Endothelial cell of umbilical vein (primary cell): Measurements from ENCODE around the gene SVEP1.

Source experiments
- EZH2 ChIP-seq: IDR thresholded peaks from 2 replicates; pipeline ENCODE4 v1.6.1; 2012; ENCODE audit warnings: borderline replicate concordance, low read depth, mild to moderate bottlenecking, moderate library complexity, low read length, inconsistent platforms; ENCODE audit not compliant: severe bottlenecking
- POLR2A ChIP-seq: IDR thresholded peaks from 2 replicates; pipeline ENCODE4 v1.6.1; 2012; ENCODE audit warnings: low read depth, mild to moderate bottlenecking, control low read depth, low read length

- TF ChIP-seq POLR2A (no peak), EZH2 (no peak)
These were observed 236.0 kb downstream of the SVEP1 start for GRCh38 chr9:110343551-110343950.
